GM18873 (cell line): ENCODE data around the gene ASAH2B.

Source experiments
- ATAC-seq: cut with Tn5 transposase; IDR thresholded peaks from one replicate; pipeline ENCODE4 v1.9.1; 2021; ENCODE audit warnings: mild to moderate bottlenecking, moderate library complexity, moderate number of reproducible peaks; ENCODE audit not compliant: unreplicated experiment, low FRiP score

The ASAH2B gene

GRCh38 chr10:50796693-50797092 is 57.0 kb downstream of the ASAH2B start:
- no peak for ATAC-seq

GRCh38 chr10:50798297-50798696 is 58.6 kb downstream of the ASAH2B start:
- no peak for ATAC-seq

- no peak for ATAC-seq
Observed at GRCh38 chr10:50799595-50799994, 59.9 kb downstream of the ASAH2B start.

- no peak for ATAC-seq
Observed at GRCh38 chr10:50805981-50806622, 66.4 kb downstream of the ASAH2B start.

GRCh38 chr10:50807851-50808776 is 68.4 kb downstream of the ASAH2B start:
- ATAC-seq, result no peak
